CD4-positive, CD25-positive, alpha-beta regulatory T cell (primary cell): ENCODE measurements around the gene FBXO8. TPM values are rescaled to one million over a fixed set of nuclear protein-coding genes. Genes with fewer than 3 reads are reported as not detected.
A peak's percentile ranks its signal among the peaks of the same experiment; 100 is the strongest.

Source experiments
- ATAC-seq, 2 donors: fragments of 150-1000 bp; cut with Tn5 transposase; one replicate each; pipeline ENCODE4 v1.10.0; 2021; ENCODE audit warnings: low read depth in 2 of 2, moderate number of reproducible peaks in 2 of 2, moderate library complexity in 1 of 2
- DNase-seq, 3 donors: peaks; one replicate each; pipeline versions ENCODE4 v3.0.0 to v3.0.0-alpha.2; 2012 to 2022; ENCODE audit warnings: mixed read lengths in 1 of 3
- H3K27ac ChIP-seq: one replicate; pipeline ENCODE4 v1.7.0; 2013; ENCODE audit warnings: mild to moderate bottlenecking, low read length; ENCODE audit not compliant: insufficient read depth, poor library complexity, severe bottlenecking
- H3K27me3 ChIP-seq: one replicate; pipeline ENCODE4 v1.7.0; 2013; ENCODE audit warnings: low read length; ENCODE audit not compliant: control insufficient read depth, insufficient read depth
- H3K36me3 ChIP-seq: one replicate; pipeline ENCODE4 v1.7.0; 2013; ENCODE audit warnings: mild to moderate bottlenecking, low read length, moderate library complexity; ENCODE audit not compliant: control insufficient read depth, insufficient read depth
- H3K4me1 ChIP-seq: 2 replicates; pipeline ENCODE4 v1.7.0; 2013; ENCODE audit warnings: mild to moderate bottlenecking, low read length; ENCODE audit not compliant: insufficient read depth, control insufficient read depth, poor library complexity, severe bottlenecking
- H3K4me3 ChIP-seq: one replicate; pipeline ENCODE4 v1.7.0; 2013; ENCODE audit warnings: low read depth, mild to moderate bottlenecking, low read length, moderate library complexity
- H3K9me3 ChIP-seq, 2 experiments: 1 replicate in 1 of 2; 2 replicates in 1 of 2; pipeline ENCODE4 v1.7.0; 2013; ENCODE audit warnings: low read length in 2 of 2, mild to moderate bottlenecking in 1 of 2, moderate library complexity in 1 of 2; ENCODE audit not compliant: control insufficient read depth in 2 of 2
- H3K27ac Mint-ChIP-seq, 3 donors: one replicate each; pipeline ENCODE4 v1.8.0; 2020 to 2022; ENCODE audit warnings: mild to moderate bottlenecking in 3 of 3, mixed read lengths in 3 of 3, moderate library complexity in 2 of 3
- H3K27me3 Mint-ChIP-seq: one replicate; pipeline ENCODE4 v1.8.0; 2022; ENCODE audit warnings: mild to moderate bottlenecking, mixed read lengths
- H3K36me3 Mint-ChIP-seq: one replicate; pipeline ENCODE4 v1.8.0; 2020; ENCODE audit warnings: mixed read lengths
- H3K4me1 Mint-ChIP-seq, 4 donors: one replicate each; pipeline ENCODE4 v1.8.0; 2020 to 2022; ENCODE audit warnings: mixed read lengths in 4 of 4, mild to moderate bottlenecking in 1 of 4
- H3K4me3 Mint-ChIP-seq, 4 donors: one replicate each; pipeline ENCODE4 v1.8.0; 2020 to 2022; ENCODE audit warnings: mild to moderate bottlenecking in 4 of 4, mixed read lengths in 4 of 4, moderate library complexity in 3 of 4
- H3K9me3 Mint-ChIP-seq, 7 donors: one replicate each; pipeline ENCODE4 v1.8.0; 2020 to 2022; ENCODE audit warnings: mixed read lengths in 7 of 7, mild to moderate bottlenecking in 3 of 7, moderate library complexity in 2 of 7
- polyA plus RNA-seq, 4 donors: library from polyadenylated mRNA; unstranded; fragments of 300-500 nt; fragmentation: Illumina TruSeq; gene quantifications; one replicate each; pipeline ENCODE4 v1.2.3, GENCODE V29; 2021
- total RNA-seq: library from RNA; stranded (reverse); gene quantifications from one replicate; pipeline ENCODE4 v1.2.3, GENCODE V29; 2022

Gene FBXO8
- total and polyA plus RNA-seq, 5 donors from 2014 or later: 14.9 to 26.1 (median 22.0) TPM

GRCh38 chr4:174222266-174222872 lies 61.1 kb downstream of the FBXO8 start:
- Mint-ChIP-seq H3K4me1 (peaks cover 0 to 14% (median 7%) of the 10 kb centered on the region in 4 donors), H3K4me3 (no peak overlapping the region), H3K9me3 (peaks cover 0 to 2% (median 0%) of the 10 kb centered on the region in 7 donors), H3K27me3 (peaks cover 57% of the 10 kb centered on the region), H3K36me3 (no peaks in the 10 kb centered on the region), H3K27ac (no peak overlapping the region)
- peak in 2 of 3 donors; percentile 30 to 34 for DNase-seq
- Histone ChIP-seq H3K9me3 (no peaks in the 10 kb centered on the region), H3K36me3 (no peaks in the 10 kb centered on the region), H3K27me3 (peaks cover 25% of the 10 kb centered on the region), H3K4me1 (peaks cover 9% of the 10 kb centered on the region), H3K4me3 (no peak overlapping the region), H3K27ac (no peak overlapping the region)
- peak in 1 of 2 donors; percentile 47 for ATAC-seq

- H3K9me3 ChIP-seq: no peaks in the 10 kb centered on the region
- Mint-ChIP-seq H3K36me3 (no peaks in the 10 kb centered on the region), H3K27ac (no peak overlapping the region), H3K4me3 (peak overlapping the region in 3 of 4 donors; percentile 28 to 44 (median 31)), H3K4me1 (peaks cover 11 to 42% (median 30%) of the 10 kb centered on the region in 4 donors), H3K27me3 (peaks cover 92% of the 10 kb centered on the region), H3K9me3 (peaks cover 0 to 8% (median 0%) of the 10 kb centered on the region in 7 donors)
- H3K4me3 ChIP-seq: no peak overlapping the region
- no peak overlapping the region for H3K27ac ChIP-seq
- H3K36me3 ChIP-seq: no peaks in the 10 kb centered on the region
- ATAC-seq (no peak), DNase-seq (no peak)
- H3K4me1 ChIP-seq: peaks cover 34% of the 10 kb centered on the region
- peaks cover 58% of the 10 kb centered on the region for H3K27me3 ChIP-seq
Observed at GRCh38 chr4:174218127-174218790, 65.2 kb downstream of the FBXO8 start.

GRCh38 chr4:174217273-174218126 lies 66.0 kb downstream of the FBXO8 start:
- Histone ChIP-seq H3K4me1 (peaks cover 34% of the 10 kb centered on the region), H3K4me3 (peak overlapping the region; percentile 18), H3K36me3 (no peaks in the 10 kb centered on the region), H3K27me3 (peaks cover 64% of the 10 kb centered on the region), H3K9me3 (no peaks in the 10 kb centered on the region), H3K27ac (no peak overlapping the region)
- peaks cover 0 to 8% (median 0%) of the 10 kb centered on the region in 7 donors for H3K9me3 Mint-ChIP-seq
- H3K4me1 Mint-ChIP-seq: peaks cover 11 to 43% (median 30%) of the 10 kb centered on the region in 4 donors
- peaks cover 94% of the 10 kb centered on the region for H3K27me3 Mint-ChIP-seq
- no peak overlapping the region for H3K27ac Mint-ChIP-seq
- DNase-seq: no peak
- H3K4me3 Mint-ChIP-seq: peak overlapping the region in 2 of 4 donors; percentile 44 to 46
- ATAC-seq: no peak
- H3K36me3 Mint-ChIP-seq: no peaks in the 10 kb centered on the region

- Mint-ChIP-seq H3K36me3 (no peaks in the 10 kb centered on the region), H3K4me3 (peak overlapping the region in 2 of 4 donors; percentile 1), H3K9me3 (peaks cover 0 to 8% (median 0%) of the 10 kb centered on the region in 7 donors), H3K4me1 (peaks cover 11 to 50% (median 31%) of the 10 kb centered on the region in 4 donors), H3K27me3 (peaks cover 94% of the 10 kb centered on the region), H3K27ac (no peak overlapping the region)
- no peaks in the 10 kb centered on the region for H3K9me3 ChIP-seq
- no peak overlapping the region for H3K4me3 ChIP-seq
- peaks cover 67% of the 10 kb centered on the region for H3K27me3 ChIP-seq
- ATAC-seq (no peak), DNase-seq (no peak)
- H3K36me3 ChIP-seq: no peaks in the 10 kb centered on the region
- H3K27ac ChIP-seq: no peak overlapping the region
- peaks cover 34% of the 10 kb centered on the region for H3K4me1 ChIP-seq
Observed at GRCh38 chr4:174216799-174217272, 66.6 kb downstream of the FBXO8 start.

- Mint-ChIP-seq H3K27ac (no peak overlapping the region), H3K4me1 (peaks cover 11 to 56% (median 36%) of the 10 kb centered on the region in 4 donors), H3K36me3 (no peaks in the 10 kb centered on the region), H3K9me3 (peaks cover 0 to 9% (median 0%) of the 10 kb centered on the region in 7 donors), H3K27me3 (peaks cover 96% of the 10 kb centered on the region), H3K4me3 (peak overlapping the region in 2 of 4 donors; percentile 1)
- ATAC-seq (no peak), DNase-seq (no peak)
- Histone ChIP-seq H3K27ac (no peak overlapping the region), H3K27me3 (peaks cover 72% of the 10 kb centered on the region), H3K36me3 (no peaks in the 10 kb centered on the region), H3K9me3 (no peaks in the 10 kb centered on the region), H3K4me1 (peaks cover 34% of the 10 kb centered on the region), H3K4me3 (no peak overlapping the region)
Observed at GRCh38 chr4:174215961-174216680, 67.3 kb downstream of the FBXO8 start.

- no peak for DNase-seq
- H3K27ac ChIP-seq: no peak overlapping the region
- Mint-ChIP-seq H3K27me3 (peaks cover 97% of the 10 kb centered on the region), H3K36me3 (no peaks in the 10 kb centered on the region), H3K4me3 (peak overlapping the region in 3 of 4 donors; percentile 39 to 70 (median 69)), H3K4me1 (peaks cover 11 to 56% (median 36%) of the 10 kb centered on the region in 4 donors), H3K27ac (no peak overlapping the region), H3K9me3 (peaks cover 0 to 9% (median 0%) of the 10 kb centered on the region in 7 donors)
- peaks cover 73% of the 10 kb centered on the region for H3K27me3 ChIP-seq
- H3K4me1 ChIP-seq: peaks cover 34% of the 10 kb centered on the region
- no peak for ATAC-seq
- H3K9me3 ChIP-seq: no peaks in the 10 kb centered on the region
- H3K4me3 ChIP-seq: peak overlapping the region; percentile 7
- H3K36me3 ChIP-seq: no peaks in the 10 kb centered on the region
Observed at GRCh38 chr4:174215057-174215456, 68.4 kb downstream of the FBXO8 start.
